ENCODE data around the gene RRP1. TPM values are rescaled to one million over a fixed set of nuclear protein-coding genes. Genes with fewer than 3 reads are reported as not detected.

The RRP1 gene
- 10 to 100 TPM; 13.0 to 18.5 TPM for total RNA-seq
- long read RNA-seq, transcript RRP1-207 (13 exons, 3,022 nt) = major isoform, 59 of 73 reads
- long read RNA-seq, partial matches to known transcripts = 1 of 73 reads
- long read RNA-seq, other reads (novel, unspliced or antisense) = 13 of 73 reads

- DNase-seq = peak; percentile 77 to 93
- intact Hi-C loops (cut with DNase I, micrococcal nuclease) = loop anchor here (10.0 kb wide), 2 partner anchors 55 to 65 kb away; no protein-coding TSS in a partner anchor
- ATAC-seq = peak; percentile 90
Observed at GRCh38 chr21:43789276-43790009, at the start of gene RRP1. TSS of gene RRP1 (plus strand) at chr21:43789577. CDS start at chr21:43789630, 53 bp downstream.

- DNase-seq (no peak), ATAC-seq (peak; percentile 39)
- intact Hi-C loops (cut with DNase I, micrococcal nuclease) = loop anchor here in 1 of 2 donors (10.0 kb wide), 2 partner anchors 45 to 75 kb away; partner anchors contain the start of gene RRP1
Observed at GRCh38 chr21:43739621-43740435, 49.5 kb upstream of the RRP1 start.

GRCh38 chr21:43740497-43741156 lies 48.8 kb upstream of the RRP1 start:
- ATAC-seq (peak; percentile 34), DNase-seq (no peak)
- intact Hi-C loops (cut with DNase I, micrococcal nuclease) = no loop called here

- ATAC-seq (no peak), DNase-seq (no peak)
- intact Hi-C loops (cut with DNase I, micrococcal nuclease) = no loop called here
Observed at GRCh38 chr21:43741423-43742096, 47.8 kb upstream of the RRP1 start.

GRCh38 chr21:43743947-43744346 lies 45.4 kb upstream of the RRP1 start:
- no peak for DNase-seq
- intact Hi-C loops (cut with DNase I, micrococcal nuclease) = no loop called here
- peak; percentile 13 for ATAC-seq

- ATAC-seq (no peak), DNase-seq (no peak)
- intact Hi-C loops (cut with DNase I, micrococcal nuclease) = no loop called here
Observed at GRCh38 chr21:43744725-43745124, 44.7 kb upstream of the RRP1 start.

- intact Hi-C loops (cut with DNase I, micrococcal nuclease) = no loop called here
- DNase-seq (no peak), ATAC-seq (no peak)
Observed at GRCh38 chr21:43745772-43746517, 43.4 kb upstream of the RRP1 start.

- intact Hi-C loops (cut with DNase I, micrococcal nuclease) = no loop called here
- DNase-seq (no peak), ATAC-seq (no peak)
Observed at GRCh38 chr21:43748622-43749021, 40.8 kb upstream of the RRP1 start.

GRCh38 chr21:43749651-43750262 lies 39.6 kb upstream of the RRP1 start:
- intact Hi-C loops (cut with DNase I, micrococcal nuclease) = no loop called here
- DNase-seq = no peak
- no peak for ATAC-seq

- DNase-seq (no peak), ATAC-seq (no peak)
- intact Hi-C loops (cut with DNase I, micrococcal nuclease) = no loop called here
Observed at GRCh38 chr21:43750339-43751033, 38.9 kb upstream of the RRP1 start.

GRCh38 chr21:43751955-43752591 lies 37.3 kb upstream of the RRP1 start:
- no peak for DNase-seq
- ATAC-seq = no peak
- intact Hi-C loops (cut with DNase I, micrococcal nuclease) = no loop called here

- ATAC-seq = no peak
- intact Hi-C loops (cut with DNase I, micrococcal nuclease) = no loop called here
- no peak for DNase-seq
Observed at GRCh38 chr21:43752758-43753438, 36.5 kb upstream of the RRP1 start.

- DNase-seq (no peak), ATAC-seq (no peak)
- intact Hi-C loops (cut with DNase I, micrococcal nuclease) = no loop called here
Observed at GRCh38 chr21:43753439-43753799, 36.0 kb upstream of the RRP1 start.

GRCh38 chr21:43754948-43755781 lies 34.2 kb upstream of the RRP1 start:
- ATAC-seq (no peak), DNase-seq (no peak)
- intact Hi-C loops (cut with DNase I, micrococcal nuclease) = no loop called here

GRCh38 chr21:43755820-43756594 lies 33.4 kb upstream of the RRP1 start:
- DNase-seq (no peak), ATAC-seq (no peak)
- intact Hi-C loops (cut with DNase I, micrococcal nuclease) = no loop called here
